Neural progenitor cell (in vitro differentiated cells): ENCODE data around the gene DPY30.

Experiments used
- CTCF ChIP-seq: fragments of 200-600 bp; sonication (generic); IDR thresholded peaks from 2 replicates; pipeline ENCODE4 v1.5.1; 2017; ENCODE audit warnings: antibody characterized with exemption, mild to moderate bottlenecking
- EZH2 ChIP-seq: fragments of 200-600 bp; sonication (generic); IDR thresholded peaks from 2 replicates; pipeline ENCODE4 v1.6.1; 2017; ENCODE audit warnings: antibody characterized with exemption, mild to moderate bottlenecking, moderate library complexity
- EZH2phosphoT487 ChIP-seq: fragments of 200-600 bp; sonication (generic); IDR thresholded peaks from 2 replicates; pipeline ENCODE4 v1.6.1; 2017; ENCODE audit warnings: antibody characterized with exemption

GRCh38 chr2:31980674-31981356 lies 58.8 kb downstream of the DPY30 start:
- TF ChIP-seq EZH2, result no peak
- no peak for TF ChIP-seq CTCF
- no peak for TF ChIP-seq EZH2phosphoT487
